ENCODE results near the gene ITLN2.
A peak's percentile ranks its signal among the peaks of the same experiment; 100 is the strongest.

Gene ITLN2

DNA sequence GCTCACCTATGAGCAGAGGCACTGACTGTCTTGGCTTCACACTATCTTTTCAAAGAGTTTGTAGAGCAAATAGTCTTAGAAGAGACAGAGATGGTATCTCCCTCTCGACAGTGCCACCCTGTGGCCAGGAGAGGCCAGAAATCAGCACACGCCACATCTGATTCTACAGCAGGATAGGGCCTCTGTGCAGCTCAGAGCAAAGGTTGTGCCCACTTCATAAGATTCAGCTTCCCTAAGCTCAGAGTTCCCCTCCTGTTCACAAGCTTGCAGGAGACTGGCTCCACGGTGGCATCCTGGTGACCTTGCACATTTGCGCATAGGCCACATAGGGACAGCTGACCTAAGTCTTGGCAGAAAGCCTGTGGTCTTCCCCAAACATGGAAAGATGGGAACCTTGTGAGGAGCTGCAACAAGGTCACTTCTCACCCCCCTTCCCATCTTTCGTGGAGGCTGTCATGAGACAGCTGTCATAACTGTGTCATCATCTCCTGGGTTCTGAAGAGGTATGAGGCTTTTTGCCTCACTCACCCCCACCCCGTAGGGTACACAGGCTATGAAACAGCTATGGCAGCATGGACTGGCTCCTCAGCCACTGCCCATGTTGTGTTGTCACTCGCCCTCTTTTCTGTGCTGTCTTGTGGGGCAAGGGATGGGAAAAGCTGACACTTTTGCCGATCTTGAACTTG is 3.0 kb downstream of the ITLN2 start:
- TF ChIP-seq, protein P1, sequence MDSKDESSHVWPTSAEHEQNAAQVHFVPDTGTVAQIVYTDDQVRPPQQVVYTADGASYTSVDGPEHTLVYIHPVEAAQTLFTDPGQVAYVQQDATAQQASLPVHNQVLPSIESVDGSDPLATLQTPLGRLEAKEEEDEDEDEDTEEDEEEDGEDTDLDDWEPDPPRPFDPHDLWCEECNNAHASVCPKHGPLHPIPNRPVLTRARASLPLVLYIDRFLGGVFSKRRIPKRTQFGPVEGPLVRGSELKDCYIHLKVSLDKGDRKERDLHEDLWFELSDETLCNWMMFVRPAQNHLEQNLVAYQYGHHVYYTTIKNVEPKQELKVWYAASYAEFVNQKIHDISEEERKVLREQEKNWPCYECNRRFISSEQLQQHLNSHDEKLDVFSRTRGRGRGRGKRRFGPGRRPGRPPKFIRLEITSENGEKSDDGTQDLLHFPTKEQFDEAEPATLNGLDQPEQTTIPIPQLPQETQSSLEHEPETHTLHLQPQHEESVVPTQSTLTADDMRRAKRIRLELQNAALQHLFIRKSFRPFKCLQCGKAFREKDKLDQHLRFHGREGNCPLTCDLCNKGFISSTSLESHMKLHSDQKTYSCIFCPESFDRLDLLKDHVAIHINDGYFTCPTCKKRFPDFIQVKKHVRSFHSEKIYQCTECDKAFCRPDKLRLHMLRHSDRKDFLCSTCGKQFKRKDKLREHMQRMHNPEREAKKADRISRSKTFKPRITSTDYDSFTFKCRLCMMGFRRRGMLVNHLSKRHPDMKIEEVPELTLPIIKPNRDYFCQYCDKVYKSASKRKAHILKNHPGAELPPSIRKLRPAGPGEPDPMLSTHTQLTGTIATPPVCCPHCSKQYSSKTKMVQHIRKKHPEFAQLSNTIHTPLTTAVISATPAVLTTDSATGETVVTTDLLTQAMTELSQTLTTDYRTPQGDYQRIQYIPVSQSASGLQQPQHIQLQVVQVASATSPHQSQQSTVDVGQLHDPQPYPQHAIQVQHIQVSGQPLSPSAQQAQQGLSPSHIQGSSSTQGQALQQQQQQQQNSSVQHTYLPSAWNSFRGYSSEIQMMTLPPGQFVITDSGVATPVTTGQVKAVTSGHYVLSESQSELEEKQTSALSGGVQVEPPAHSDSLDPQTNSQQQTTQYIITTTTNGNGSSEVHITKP (tag by site-specific recombination; IDR thresholded peaks at IDR 0.05), result peak; percentile 81
- no peak for TF ChIP-seq ZNF121 (tag by site-specific recombination; IDR thresholded peaks at IDR 0.05)
- no peak for TF ChIP-seq ZNF211 (tag by site-specific recombination; IDR thresholded peaks at IDR 0.05; ENCODE audit: low read depth)
- TF ChIP-seq ZNF223 (tag by site-specific recombination; IDR thresholded peaks at IDR 0.05), result no peak
- TF ChIP-seq, protein P2, sequence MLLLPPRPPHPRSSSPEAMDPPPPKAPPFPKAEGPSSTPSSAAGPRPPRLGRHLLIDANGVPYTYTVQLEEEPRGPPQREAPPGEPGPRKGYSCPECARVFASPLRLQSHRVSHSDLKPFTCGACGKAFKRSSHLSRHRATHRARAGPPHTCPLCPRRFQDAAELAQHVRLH (tag by site-specific recombination; IDR thresholded peaks at IDR 0.05), result no peak
- no peak for TF ChIP-seq ZNF747 (tag by site-specific recombination; IDR thresholded peaks at IDR 0.05)
- TF ChIP-seq, protein P3, sequence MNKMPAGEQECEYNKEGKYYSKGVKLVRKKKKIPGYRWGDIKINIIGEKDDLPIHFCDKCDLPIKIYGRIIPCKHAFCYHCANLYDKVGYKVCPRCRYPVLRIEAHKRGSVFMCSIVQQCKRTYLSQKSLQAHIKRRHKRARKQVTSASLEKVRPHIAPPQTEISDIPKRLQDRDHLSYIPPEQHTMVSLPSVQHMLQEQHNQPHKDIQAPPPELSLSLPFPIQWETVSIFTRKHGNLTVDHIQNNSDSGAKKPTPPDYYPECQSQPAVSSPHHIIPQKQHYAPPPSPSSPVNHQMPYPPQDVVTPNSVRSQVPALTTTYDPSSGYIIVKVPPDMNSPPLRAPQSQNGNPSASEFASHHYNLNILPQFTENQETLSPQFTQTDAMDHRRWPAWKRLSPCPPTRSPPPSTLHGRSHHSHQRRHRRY (tag by site-specific recombination; IDR thresholded peaks at IDR 0.05), result no peak
- TF ChIP-seq ZNF654 (tag by site-specific recombination; IDR thresholded peaks at IDR 0.05; ENCODE audit: low read depth), result peak; percentile 57
- no peak for TF ChIP-seq ZNF23 (tag by site-specific recombination; IDR thresholded peaks at IDR 0.05; ENCODE audit: borderline replicate concordance)
- TF ChIP-seq, protein P4, sequence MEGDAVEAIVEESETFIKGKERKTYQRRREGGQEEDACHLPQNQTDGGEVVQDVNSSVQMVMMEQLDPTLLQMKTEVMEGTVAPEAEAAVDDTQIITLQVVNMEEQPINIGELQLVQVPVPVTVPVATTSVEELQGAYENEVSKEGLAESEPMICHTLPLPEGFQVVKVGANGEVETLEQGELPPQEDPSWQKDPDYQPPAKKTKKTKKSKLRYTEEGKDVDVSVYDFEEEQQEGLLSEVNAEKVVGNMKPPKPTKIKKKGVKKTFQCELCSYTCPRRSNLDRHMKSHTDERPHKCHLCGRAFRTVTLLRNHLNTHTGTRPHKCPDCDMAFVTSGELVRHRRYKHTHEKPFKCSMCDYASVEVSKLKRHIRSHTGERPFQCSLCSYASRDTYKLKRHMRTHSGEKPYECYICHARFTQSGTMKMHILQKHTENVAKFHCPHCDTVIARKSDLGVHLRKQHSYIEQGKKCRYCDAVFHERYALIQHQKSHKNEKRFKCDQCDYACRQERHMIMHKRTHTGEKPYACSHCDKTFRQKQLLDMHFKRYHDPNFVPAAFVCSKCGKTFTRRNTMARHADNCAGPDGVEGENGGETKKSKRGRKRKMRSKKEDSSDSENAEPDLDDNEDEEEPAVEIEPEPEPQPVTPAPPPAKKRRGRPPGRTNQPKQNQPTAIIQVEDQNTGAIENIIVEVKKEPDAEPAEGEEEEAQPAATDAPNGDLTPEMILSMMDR (tag by site-specific recombination; IDR thresholded peaks at IDR 0.05), result peak; percentile 58
- ChIA-PET CTCF (interaction anchor here (0.6 to 6.7 kb wide), 54 partner anchors 9 to 339 kb away, joined by 3 to 132 read pairs (median 4); partner anchors contain the start of gene KLHDC9), POLR2A (no interaction called here)
- H3K36me3 ChIP-seq (ENCODE audit: control insufficient read depth in 2 of 2, insufficient read depth in 1 of 2, low read length in 2 of 2), result no peaks in the 10 kb centered on the region
- no peaks in the 10 kb centered on the region for H3K9me3 ChIP-seq (ENCODE audit: control insufficient read depth, insufficient read depth, low read depth, low read length)
- no peak overlapping the region for H3K4me3 ChIP-seq (ENCODE audit: low read depth, low read length)
- no peaks in the 10 kb centered on the region for H3K4me1 ChIP-seq (ENCODE audit: control insufficient read depth, insufficient read depth, low read length)
- H3K27ac ChIP-seq (ENCODE audit: extremely low read depth, low read depth, low read length), result no peak overlapping the region

DNA sequence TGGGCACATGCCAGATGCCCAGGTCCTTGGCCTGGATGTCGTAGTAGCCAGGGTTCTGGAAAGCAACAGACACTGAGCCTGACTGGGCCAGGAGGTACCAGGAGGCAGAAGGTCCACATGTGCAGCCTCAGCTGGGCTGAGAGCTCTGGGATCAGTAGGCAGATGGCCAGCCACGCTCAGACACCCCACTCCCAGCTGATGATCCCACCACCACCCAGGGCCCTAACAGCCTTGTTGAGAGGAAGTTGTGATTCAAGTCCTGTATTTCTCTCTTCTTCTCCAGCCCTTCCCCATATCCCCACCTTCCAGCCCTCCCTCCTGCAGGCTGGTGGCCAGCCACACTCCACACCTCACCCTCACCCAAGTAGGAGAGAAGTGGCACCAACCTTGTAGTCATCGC is 4.0 kb downstream of the ITLN2 start:
- no peak overlapping the region for H3K27ac ChIP-seq (ENCODE audit: extremely low read depth, low read depth, low read length)
- CTCF ChIA-PET, result interaction anchor here (0.6 to 6.7 kb wide), 22 partner anchors 10 to 341 kb away, joined by 3 to 132 read pairs (median 5); partner anchors contain the start of gene CD48
- POLR2A ChIA-PET, result interaction anchor here (0.6 kb wide), 1 partner anchor 182 kb away, joined by 7 read pairs; no protein-coding TSS in a partner anchor

More for the DNA sequence above, 4.0 kb downstream of the ITLN2 start:
- TF ChIP-seq ZNF785 (tag by site-specific recombination; IDR thresholded peaks at IDR 0.05) (no peak), ZNF169 (tag by site-specific recombination; IDR thresholded peaks at IDR 0.05) (no peak), ZBTB21 (tag by site-specific recombination; IDR thresholded peaks at IDR 0.05) (no peak), ZNF843 (tag by site-specific recombination; IDR thresholded peaks at IDR 0.05) (no peak), ZNF610 (tag by site-specific recombination; IDR thresholded peaks at IDR 0.05; ENCODE audit: borderline replicate concordance) (no peak), ZNF140 (tag by site-specific recombination; IDR thresholded peaks at IDR 0.05) (no peak), ZXDB (tag by site-specific recombination; IDR thresholded peaks at IDR 0.05) (no peak), ZNF174 (tag by site-specific recombination; IDR thresholded peaks at IDR 0.05) (no peak), ZNF654 (tag by site-specific recombination; IDR thresholded peaks at IDR 0.05; ENCODE audit: low read depth) (no peak), ZNF76 (tag by site-specific recombination; IDR thresholded peaks at IDR 0.05; ENCODE audit: borderline replicate concordance, low read depth) (no peak)
- TF ChIP-seq, protein P5, sequence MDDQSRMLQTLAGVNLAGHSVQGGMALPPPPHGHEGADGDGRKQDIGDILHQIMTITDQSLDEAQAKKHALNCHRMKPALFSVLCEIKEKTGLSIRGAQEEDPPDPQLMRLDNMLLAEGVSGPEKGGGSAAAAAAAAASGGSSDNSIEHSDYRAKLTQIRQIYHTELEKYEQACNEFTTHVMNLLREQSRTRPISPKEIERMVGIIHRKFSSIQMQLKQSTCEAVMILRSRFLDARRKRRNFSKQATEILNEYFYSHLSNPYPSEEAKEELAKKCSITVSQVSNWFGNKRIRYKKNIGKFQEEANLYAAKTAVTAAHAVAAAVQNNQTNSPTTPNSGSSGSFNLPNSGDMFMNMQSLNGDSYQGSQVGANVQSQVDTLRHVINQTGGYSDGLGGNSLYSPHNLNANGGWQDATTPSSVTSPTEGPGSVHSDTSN (CRISPR knock-in tag; IDR thresholded peaks at IDR 0.05), result no peak
- TF ChIP-seq, protein P6, sequence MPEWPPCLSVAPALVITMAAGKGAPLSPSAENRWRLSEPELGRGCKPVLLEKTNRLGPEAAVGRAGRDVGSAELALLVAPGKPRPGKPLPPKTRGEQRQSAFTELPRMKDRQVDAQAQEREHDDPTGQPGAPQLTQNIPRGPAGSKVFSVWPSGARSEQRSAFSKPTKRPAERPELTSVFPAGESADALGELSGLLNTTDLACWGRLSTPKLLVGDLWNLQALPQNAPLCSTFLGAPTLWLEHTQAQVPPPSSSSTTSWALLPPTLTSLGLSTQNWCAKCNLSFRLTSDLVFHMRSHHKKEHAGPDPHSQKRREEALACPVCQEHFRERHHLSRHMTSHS (tag by site-specific recombination; IDR thresholded peaks at IDR 0.05), result no peak
- TF ChIP-seq, protein P7, sequence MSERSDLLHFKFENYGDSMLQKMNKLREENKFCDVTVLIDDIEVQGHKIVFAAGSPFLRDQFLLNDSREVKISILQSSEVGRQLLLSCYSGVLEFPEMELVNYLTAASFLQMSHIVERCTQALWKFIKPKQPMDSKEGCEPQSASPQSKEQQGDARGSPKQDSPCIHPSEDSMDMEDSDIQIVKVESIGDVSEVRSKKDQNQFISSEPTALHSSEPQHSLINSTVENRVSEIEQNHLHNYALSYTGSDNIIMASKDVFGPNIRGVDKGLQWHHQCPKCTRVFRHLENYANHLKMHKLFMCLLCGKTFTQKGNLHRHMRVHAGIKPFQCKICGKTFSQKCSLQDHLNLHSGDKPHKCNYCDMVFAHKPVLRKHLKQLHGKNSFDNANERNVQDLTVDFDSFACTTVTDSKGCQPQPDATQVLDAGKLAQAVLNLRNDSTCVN (tag by site-specific recombination; optimal IDR thresholded peaks at IDR 0.05), result no peak
- Histone ChIP-seq H3K4me1 (ENCODE audit: control insufficient read depth, insufficient read depth, low read length) (no peaks in the 10 kb centered on the region), H3K4me3 (ENCODE audit: low read depth, low read length) (no peak overlapping the region), H3K9me3 (ENCODE audit: control insufficient read depth, insufficient read depth, low read depth, low read length) (no peaks in the 10 kb centered on the region), H3K36me3 (ENCODE audit: control insufficient read depth in 2 of 2, insufficient read depth in 1 of 2, low read length in 2 of 2) (no peaks in the 10 kb centered on the region)
